ENCODE results near the gene EFCAB6.

The EFCAB6 gene

DNA sequence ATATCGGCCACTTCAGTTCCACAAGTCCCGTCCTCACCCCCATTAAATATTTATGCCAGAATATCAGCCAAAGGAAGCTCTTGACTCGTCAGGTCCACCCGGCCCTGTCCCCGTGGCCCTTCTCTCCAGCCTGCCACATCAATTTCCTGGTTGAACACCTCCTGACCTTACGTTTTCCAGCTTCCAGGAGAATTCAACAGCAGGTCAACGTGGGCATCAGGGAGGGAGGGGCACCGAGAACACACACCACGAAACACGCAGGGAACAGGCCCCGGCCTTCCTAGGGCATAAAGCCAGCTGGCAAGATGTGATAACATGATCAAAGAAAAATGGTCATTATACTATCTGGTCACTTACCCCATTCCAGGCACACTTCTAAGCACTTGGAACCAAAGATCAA, 34.9 kb upstream of the EFCAB6 start:
- no peak for DNase-seq (ENCODE audit: low spot score)

- DNase-seq (ENCODE audit: low spot score), result no peak
Measured at GRCh38 chr22:43845981-43846380, 33.9 kb upstream of the EFCAB6 start.

- no peak for DNase-seq (ENCODE audit: low spot score)
Measured at GRCh38 chr22:43844560-43845545, 32.7 kb upstream of the EFCAB6 start.

DNA sequence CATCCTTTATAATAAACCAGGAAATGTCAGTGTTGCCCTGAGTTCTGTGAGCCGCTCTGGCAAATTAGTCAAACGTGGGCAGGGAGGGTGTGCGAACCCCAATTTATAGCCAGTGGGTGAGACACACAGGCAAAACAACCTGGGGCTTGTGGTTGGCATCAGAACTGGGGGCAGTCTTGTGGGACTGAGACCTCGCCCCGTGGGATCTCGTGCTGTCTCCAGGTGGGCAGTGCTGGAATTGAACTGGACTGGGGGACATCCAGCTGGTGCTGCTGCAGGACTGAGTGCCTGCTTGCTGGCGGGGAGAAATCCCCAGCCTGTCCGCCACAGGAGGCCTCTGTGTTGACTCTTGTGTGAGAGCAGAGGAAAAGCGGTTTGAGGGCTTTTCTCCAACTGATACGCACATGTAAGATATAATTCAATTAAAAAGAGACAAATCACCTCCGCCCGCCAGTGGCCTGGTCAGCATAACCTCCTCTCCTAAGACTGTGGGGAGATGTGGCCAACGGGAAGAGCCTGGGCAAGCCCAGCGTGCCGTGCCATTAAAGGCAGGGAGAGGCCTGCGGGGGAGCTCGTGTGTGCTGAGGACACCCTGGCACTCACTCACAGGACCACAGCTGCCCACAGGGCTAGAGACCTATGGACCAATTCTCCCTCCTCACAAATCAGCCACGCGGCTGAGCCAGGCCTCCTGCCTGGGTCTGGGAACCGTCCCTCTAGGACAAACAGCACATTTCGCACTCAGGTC, 31.9 kb upstream of the EFCAB6 start:
- no peak for DNase-seq (ENCODE audit: low spot score)

DNA sequence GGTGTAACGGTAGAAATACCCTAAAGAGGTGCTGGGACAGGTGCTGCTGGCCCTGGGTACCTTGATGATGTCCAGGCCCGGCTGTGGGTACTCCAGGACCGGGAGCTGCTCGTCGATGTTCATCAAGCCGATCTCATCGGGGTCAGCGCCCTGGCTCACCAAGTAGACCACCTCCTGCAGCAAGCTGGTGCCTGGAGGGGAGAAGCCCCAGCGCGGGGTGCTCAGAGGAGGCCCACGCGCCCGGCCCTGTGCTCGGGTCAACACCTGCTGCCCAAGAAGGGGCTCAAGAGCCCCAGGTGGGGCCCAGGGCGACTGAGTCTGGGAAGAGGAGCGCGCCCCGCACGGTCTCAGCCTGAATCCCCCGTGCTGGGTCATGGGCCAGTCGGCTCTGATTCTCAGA, 29.6 kb upstream of the EFCAB6 start:
- no peak for DNase-seq (ENCODE audit: low spot score)

DNA sequence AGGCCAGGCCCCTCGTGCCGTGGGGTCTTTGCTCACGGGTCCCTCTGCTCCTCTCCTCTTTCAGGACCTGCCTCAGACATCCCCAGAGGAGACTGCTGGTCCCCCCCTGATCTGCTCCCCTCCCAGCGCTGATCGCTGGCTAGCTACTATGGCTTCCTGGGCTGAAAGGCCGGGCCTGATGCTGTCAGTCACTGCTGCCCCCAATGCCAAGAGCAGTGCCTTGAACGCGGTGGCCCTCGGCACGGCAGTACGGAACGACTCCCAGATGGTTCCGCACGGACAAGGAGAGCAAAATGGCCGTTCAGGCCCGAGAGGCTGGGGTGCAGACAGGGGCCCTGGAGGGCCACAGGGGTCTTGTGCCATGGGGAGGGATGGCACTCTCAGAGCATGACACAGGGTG, 28.7 kb upstream of the EFCAB6 start:
- no peak for DNase-seq (ENCODE audit: low spot score)

DNA sequence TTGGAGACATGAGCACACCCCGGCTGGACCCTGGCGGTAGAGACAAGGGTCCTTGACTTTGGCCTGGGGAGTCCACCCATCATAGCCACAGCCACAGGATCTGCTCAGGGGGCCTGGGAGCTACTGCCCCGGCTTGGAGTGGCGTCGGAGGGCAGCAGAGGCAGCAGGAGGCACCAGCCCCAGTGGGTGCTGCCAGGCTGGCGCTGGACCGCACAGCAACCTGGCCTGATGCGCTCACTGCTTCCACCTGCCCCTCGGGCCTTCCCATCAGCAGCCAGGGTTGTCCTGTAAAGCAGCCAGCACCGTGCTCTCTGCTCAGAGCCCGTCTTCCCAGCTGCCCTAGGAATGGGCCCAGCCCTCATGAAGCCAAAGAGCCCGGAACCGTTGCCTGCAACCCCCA, 28.3 kb upstream of the EFCAB6 start:
- DNase-seq (ENCODE audit: low spot score), result no peak

GRCh38 chr22:43839781-43840180, 27.7 kb upstream of the EFCAB6 start:
- no peak for DNase-seq (ENCODE audit: low spot score)

DNA sequence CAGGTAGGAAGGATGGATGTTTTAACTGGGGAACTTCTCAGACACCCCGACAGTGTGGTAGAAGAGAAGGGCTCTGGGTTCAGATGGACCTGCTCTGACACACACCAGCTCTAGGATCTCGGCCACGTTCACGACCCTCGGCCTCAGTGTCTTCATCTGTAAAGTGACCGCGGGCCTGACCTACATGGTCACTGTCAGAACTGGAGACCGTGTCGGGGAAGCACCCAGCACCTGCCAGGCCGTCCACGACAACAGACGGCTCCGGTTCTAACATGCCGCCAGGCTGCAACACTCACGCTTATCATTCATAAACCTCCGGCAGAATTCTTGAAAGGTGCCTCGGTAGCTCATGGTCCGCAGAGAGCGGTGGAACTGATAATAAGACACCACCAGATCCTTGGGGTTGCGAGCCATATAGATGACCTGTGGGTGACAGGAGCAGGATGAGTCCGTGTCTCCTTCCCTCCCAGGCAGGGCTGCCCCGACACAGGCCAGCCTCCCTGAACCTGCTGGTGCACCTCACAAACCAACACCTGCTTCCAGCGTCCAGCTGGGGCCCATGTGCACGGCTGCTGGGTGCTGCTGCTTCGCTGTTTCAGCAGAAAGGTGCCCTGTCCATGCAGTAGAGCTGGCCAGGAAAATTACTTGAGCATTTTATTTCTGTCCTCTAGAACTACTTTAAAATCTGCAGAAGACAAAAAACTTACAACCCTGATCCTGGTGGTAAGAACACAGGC, 26.6 kb upstream of the EFCAB6 start:
- DNase-seq (ENCODE audit: low spot score), result no peak

GRCh38 chr22:43838161-43838560, 26.1 kb upstream of the EFCAB6 start:
- DNase-seq (ENCODE audit: low spot score), result no peak

- DNase-seq (ENCODE audit: low spot score), result no peak
Measured at GRCh38 chr22:43837666-43838065, 25.6 kb upstream of the EFCAB6 start.

DNA sequence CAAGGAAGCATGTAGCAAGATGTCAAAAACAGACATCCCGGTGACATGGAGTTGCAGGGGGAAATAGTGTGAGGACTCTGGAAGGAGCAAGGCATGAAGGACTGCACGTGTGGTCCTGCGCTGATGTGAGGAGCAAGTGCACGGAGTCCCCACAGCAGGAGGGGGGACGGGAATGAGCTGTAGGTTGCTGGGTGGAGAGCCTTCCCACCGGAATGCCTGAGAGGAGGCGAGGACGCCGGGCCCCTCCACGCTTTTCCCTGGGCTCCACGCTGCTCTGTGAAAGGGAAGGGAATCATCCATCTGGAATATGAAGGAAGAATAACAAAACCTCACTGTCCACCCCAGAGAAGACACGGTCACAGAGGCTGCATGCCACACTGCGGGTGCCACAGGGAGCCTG, 23.6 kb upstream of the EFCAB6 start:
- DNase-seq (ENCODE audit: low spot score), result no peak

DNA sequence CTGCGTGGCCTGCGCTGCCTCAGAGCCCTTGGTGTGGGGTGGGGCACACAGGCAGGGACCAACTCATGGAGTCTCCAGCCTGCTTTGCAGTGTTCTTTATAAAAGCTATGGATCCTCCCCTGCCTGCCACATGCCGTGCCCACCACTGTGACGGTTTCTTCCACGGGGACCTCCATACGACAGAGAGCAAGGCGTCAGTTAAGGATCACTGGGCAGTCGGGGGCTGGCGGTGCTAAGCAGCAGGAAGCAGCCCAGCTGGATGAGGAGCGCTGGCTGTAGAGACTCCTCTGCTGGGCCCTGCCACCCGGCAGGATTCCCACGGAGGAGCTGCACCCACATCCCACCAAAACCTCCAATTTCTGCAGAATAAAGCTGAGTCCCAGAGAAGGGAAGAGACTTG, 23.1 kb upstream of the EFCAB6 start:
- no peak for DNase-seq (ENCODE audit: low spot score)

GRCh38 chr22:43833286-43834240, 21.5 kb upstream of the EFCAB6 start:
- DNase-seq (ENCODE audit: low spot score), result no peak

- no peak for DNase-seq (ENCODE audit: low spot score)
Measured at GRCh38 chr22:43832393-43833265, 20.5 kb upstream of the EFCAB6 start.

GRCh38 chr22:43831561-43832392, 19.7 kb upstream of the EFCAB6 start:
- DNase-seq (ENCODE audit: low spot score), result no peak

- DNase-seq (ENCODE audit: low spot score), result no peak
Measured at GRCh38 chr22:43830931-43831560, 18.9 kb upstream of the EFCAB6 start.

DNA sequence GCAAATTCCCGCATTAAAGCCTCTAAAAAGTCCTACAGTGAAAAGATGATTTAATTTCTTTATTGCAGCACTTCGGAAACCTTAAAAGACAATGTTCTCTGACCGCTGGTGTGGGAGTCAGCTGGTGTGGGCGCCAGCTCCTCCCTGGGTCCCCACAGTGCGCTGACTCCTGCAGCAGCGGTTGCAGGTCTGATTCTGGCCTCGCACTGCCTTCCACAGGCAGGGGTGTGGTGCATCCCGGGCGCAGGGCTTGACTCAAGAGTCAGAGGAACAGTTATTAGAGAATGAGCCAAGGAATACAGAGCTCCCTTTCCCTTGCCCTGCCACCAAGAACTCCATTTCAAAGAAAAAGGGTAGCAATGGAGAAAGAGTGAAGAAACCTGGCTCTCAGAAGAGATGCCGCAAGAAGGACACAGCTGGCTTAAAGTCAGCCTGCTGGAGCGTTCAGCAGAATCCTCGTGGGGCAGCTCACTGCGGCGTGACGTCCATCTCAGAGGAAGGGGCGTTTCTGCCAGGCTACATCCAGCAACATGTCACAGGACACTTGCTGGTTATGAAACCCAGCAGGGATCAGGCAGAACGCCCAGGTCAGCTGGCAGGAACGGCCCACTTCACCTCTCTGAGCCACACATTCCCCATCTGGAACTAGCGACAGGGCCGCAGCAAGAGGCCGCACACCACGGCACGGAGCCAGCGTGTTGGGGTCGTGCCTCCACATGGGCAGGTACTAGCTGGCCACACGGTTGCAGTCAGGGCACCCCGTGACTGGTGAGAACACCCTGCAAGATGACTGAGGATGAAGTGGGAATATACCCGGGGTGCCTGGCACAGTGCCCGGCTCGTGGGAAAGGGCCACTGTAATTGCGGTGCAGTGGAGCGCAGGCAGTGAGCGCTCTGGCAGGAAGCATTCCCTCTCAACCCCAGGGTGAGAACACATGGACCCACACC, 18.1 kb upstream of the EFCAB6 start:
- no peak for DNase-seq (ENCODE audit: low spot score)
